ENCODE data around the gene HLTF. TPM values are rescaled to one million over a fixed set of nuclear protein-coding genes. Genes with fewer than 3 reads are reported as not detected.

The HLTF gene
- 19.1 and 22.9 TPM in 2 replicates for total RNA-seq
- total RNA-seq (2013) = 19.6 TPM
- polyA plus RNA-seq = 3.3 and 7.9 TPM in 2 replicates
- 9.1 and 12.9 TPM in 2 replicates for polyA minus RNA-seq

- peak within 1 kb of the TSS; percentile 91 for H3K4me3 Mint-ChIP-seq
- H3K27ac Mint-ChIP-seq = peak within 1 kb of the TSS; percentile 87
- no peaks in the 10 kb centered on the region for H4K20me1 ChIP-seq (ENCODE audit: control insufficient read depth, insufficient read depth, low read length, poor library complexity, severe bottlenecking)
- peak within 1 kb of the TSS; percentile 65 to 95 (median 86) for H3K4me3 ChIP-seq (ENCODE audit: control extremely low read depth in 1 of 5, extremely low read depth in 1 of 5, insufficient read depth in 1 of 5, low read depth in 2 of 5, low read length in 4 of 5)
- peak within 1 kb of the TSS; percentile 73 for H3K9ac ChIP-seq (ENCODE audit: low read length)
- H3K4me1 ChIP-seq (ENCODE audit: control insufficient read depth in 2 of 2, insufficient read depth in 2 of 2, low read length in 2 of 2) = peaks cover 10 to 14% of the 10 kb centered on the region in 2 donors
- H3K27me3 Mint-ChIP-seq = no peaks in the 10 kb centered on the region
- no peaks in the 10 kb centered on the region for H3K36me3 ChIP-seq (replicated peaks in 1 of 2; ENCODE audit: control extremely low read depth in 1 of 2, control insufficient read depth in 1 of 2, extremely low read depth in 1 of 2, insufficient read depth in 2 of 2, low read length in 1 of 2)
- POLR2A ChIA-PET = interaction anchor here (1.6 kb wide), 1 partner anchor 43 kb away, joined by 4 read pairs; the partner anchor contains the start of gene HPS3
- peak; percentile 93 for DNase-seq
- H3K9me3 ChIP-seq (ENCODE audit: control extremely low read depth in 1 of 3, control insufficient read depth in 2 of 3, insufficient read depth in 1 of 3, low read length in 2 of 3) = no peaks in the 10 kb centered on the region
- H3K27me3 ChIP-seq (replicated peaks in 1 of 4; ENCODE audit: control extremely low read depth in 1 of 4, control insufficient read depth in 3 of 4, insufficient read depth in 4 of 4, low read length in 3 of 4) = no peaks in the 10 kb centered on the region
- TF ChIP-seq EZH2 (IDR thresholded peaks at IDR 0.05; ENCODE audit: borderline replicate concordance, insufficient read depth, low read depth, low read length, poor library complexity, severe bottlenecking) (no peak), CTCF (IDR thresholded peaks at IDR 0.05) (no peak)
- no peaks in the 10 kb centered on the region for H3K9me3 Mint-ChIP-seq (ENCODE audit: insufficient read depth)
- CTCF ChIA-PET = interaction anchor here (0.7 kb wide), 1 partner anchor 94 kb away, joined by 3 read pairs; no protein-coding TSS in a partner anchor
- peak within 1 kb of the TSS; percentile 90 for H2AFZ ChIP-seq (ENCODE audit: insufficient read depth, low read depth, low read length, poor library complexity, severe bottlenecking)
- peaks cover 12% of the 10 kb centered on the region for H3K79me2 ChIP-seq (ENCODE audit: control insufficient read depth, insufficient read depth, low read length)
- ATAC-seq (ENCODE audit: low read depth) = peak; percentile 99
- intact Hi-C loops (cut with micrococcal nuclease) = loop anchor here (1.0 to 5.0 kb wide), 5 partner anchors 14 to 726 kb away; partner anchors contain the start of genes GYG1, HPS3 and RNF13
- 7% methylated on average over 57 of the region's 57 CpGs for WGBS (ENCODE audit: insufficient coverage)
- H3K4me1 Mint-ChIP-seq = peaks cover 25% of the 10 kb centered on the region
- H3K27ac ChIP-seq (ENCODE audit: low read length in 2 of 2) = peak within 1 kb of the TSS in 1 of 2 donors; percentile 38
- H3K4me2 ChIP-seq (replicated peaks; ENCODE audit: low read depth, low read length, poor library complexity, severe bottlenecking) = peak within 1 kb of the TSS; percentile 76
Observed at GRCh38 chr3:149086232-149086988, at the start of gene HLTF. Gene HLTF, minus strand, starts transcription at chr3:149086533. Its CDS starts 197 bp downstream, at chr3:149086336.

DNA sequence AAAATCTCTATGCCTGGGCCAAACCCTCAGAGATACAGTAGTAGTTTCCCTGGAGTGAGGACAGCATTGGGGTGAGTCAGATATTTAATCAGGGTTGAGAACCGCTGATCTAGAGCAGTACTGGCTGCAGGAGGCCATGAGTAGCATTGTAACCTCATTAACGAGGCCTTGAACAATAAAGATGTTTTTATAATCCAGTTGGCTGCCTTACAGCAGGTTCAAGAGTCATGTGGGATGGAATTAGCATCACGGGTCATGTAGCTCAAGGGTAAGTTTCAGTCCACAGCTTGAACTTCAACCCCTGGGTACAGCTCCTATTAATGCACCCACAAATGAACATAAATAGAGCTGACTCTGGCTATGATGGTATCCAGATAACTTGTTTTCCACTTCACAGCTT, 48.2 kb upstream of the HLTF start:
- H3K4me3 Mint-ChIP-seq = no peak overlapping the region
- peaks cover 58% of the 10 kb centered on the region for H3K4me1 Mint-ChIP-seq
- Histone ChIP-seq H4K20me1 (ENCODE audit: control insufficient read depth, insufficient read depth, low read length, poor library complexity, severe bottlenecking) (peaks cover 24% of the 10 kb centered on the region), H3K79me2 (ENCODE audit: control insufficient read depth, insufficient read depth, low read length) (peaks cover 83% of the 10 kb centered on the region), H3K9ac (ENCODE audit: low read length) (no peak overlapping the region), H3K4me2 (replicated peaks; ENCODE audit: low read depth, low read length, poor library complexity, severe bottlenecking) (no peak overlapping the region), H3K27ac (ENCODE audit: low read length in 2 of 2) (no peak overlapping the region), H3K4me1 (ENCODE audit: control insufficient read depth in 2 of 2, insufficient read depth in 2 of 2, low read length in 2 of 2) (peaks cover 25 to 35% of the 10 kb centered on the region in 2 donors), H3K9me3 (ENCODE audit: control extremely low read depth in 1 of 3, control insufficient read depth in 2 of 3, insufficient read depth in 1 of 3, low read length in 2 of 3) (no peaks in the 10 kb centered on the region), H2AFZ (ENCODE audit: insufficient read depth, low read depth, low read length, poor library complexity, severe bottlenecking) (no peak overlapping the region), H3K27me3 (replicated peaks in 1 of 4; ENCODE audit: control extremely low read depth in 1 of 4, control insufficient read depth in 3 of 4, insufficient read depth in 4 of 4, low read length in 3 of 4) (no peaks in the 10 kb centered on the region), H3K4me3 (ENCODE audit: control extremely low read depth in 1 of 5, extremely low read depth in 1 of 5, insufficient read depth in 1 of 5, low read depth in 2 of 5, low read length in 4 of 5) (no peak overlapping the region), H3K36me3 (replicated peaks in 1 of 2; ENCODE audit: control extremely low read depth in 1 of 2, control insufficient read depth in 1 of 2, extremely low read depth in 1 of 2, insufficient read depth in 2 of 2, low read length in 1 of 2) (peaks cover 0 to 5% of the 10 kb centered on the region in 2 experiments)
- no peak for DNase-seq
- no peaks in the 10 kb centered on the region for H3K27me3 Mint-ChIP-seq
- no peak overlapping the region for H3K27ac Mint-ChIP-seq
- CTCF ChIA-PET = interaction anchor here (1.6 kb wide), 1 partner anchor 14 kb away, joined by 6 read pairs; no protein-coding TSS in a partner anchor
- ATAC-seq (ENCODE audit: low read depth) = no peak
- TF ChIP-seq EZH2 (IDR thresholded peaks at IDR 0.05; ENCODE audit: borderline replicate concordance, insufficient read depth, low read depth, low read length, poor library complexity, severe bottlenecking) (no peak), CTCF (IDR thresholded peaks at IDR 0.05) (no peak)
- POLR2A ChIA-PET = no interaction called here
- WGBS (ENCODE audit: insufficient coverage) = 100% methylated on average over 2 of the region's 3 CpGs
- intact Hi-C loops (cut with micrococcal nuclease) = no loop called here
- no peaks in the 10 kb centered on the region for H3K9me3 Mint-ChIP-seq (ENCODE audit: insufficient read depth)
